Tibial nerve (tissue), 3 donors: ENCODE results near the gene ZNF45.

ENCODE experiments used
- CTCF ChIP-seq, 5 experiments: fragments of 200-600 bp in 3 of 5; fragments of 450-650 bp in 2 of 5; sonication (generic) in 3 of 5; IDR thresholded peaks; one replicate each; pipeline ENCODE4 v1.5.1; 2016 to 2019; ENCODE audit warnings: antibody characterized with exemption in 5 of 5, mild to moderate bottlenecking in 3 of 5, moderate library complexity in 2 of 5
- POLR2A ChIP-seq, 2 donors: fragments of 450-650 bp; IDR thresholded peaks; one replicate each; pipeline ENCODE4 v1.6.1; 2017; ENCODE audit warnings: antibody characterized with exemption in 2 of 2, mild to moderate bottlenecking in 2 of 2, moderate library complexity in 2 of 2

GRCh38 chr19:43934055-43934984 is 762 bp downstream of the ZNF45 start:
- no peak for TF ChIP-seq CTCF (IDR thresholded peaks at IDR 0.05)
- no peak for TF ChIP-seq POLR2A (IDR thresholded peaks at IDR 0.05)
